ENCODE data around the gene RUNX1.

GRCh38 chr21:34869545-34869944, 179.6 kb downstream of the RUNX1 start:
- TF ChIP-seq ARNT (IDR thresholded peaks at IDR 0.05): no peak
- no peak for TF ChIP-seq BHLHE40 (IDR thresholded peaks at IDR 0.05; ENCODE audit: borderline replicate concordance)
- no peak for TF ChIP-seq SP1 (IDR thresholded peaks at IDR 0.05)
- no peak for TF ChIP-seq NFRKB (IDR thresholded peaks at IDR 0.05)
- no peak for TF ChIP-seq ELF4 (IDR thresholded peaks at IDR 0.05)
- TF ChIP-seq FOXM1 (IDR thresholded peaks at IDR 0.05; ENCODE audit: borderline replicate concordance): no peak
- no peak for TF ChIP-seq SUZ12 (IDR thresholded peaks at IDR 0.05)

Measured in HEK293T (cell line).